ENCODE results near the gene THOC6.
"Not testable (repeated sequence)": the region's sequence is repeated elsewhere in the genome, so short reads cannot be mapped to it uniquely, and the experiment has no call there.

THOC6 gene

GRCh38 chr16:3075946-3076345, 52.1 kb downstream of the THOC6 start:
- DNase-seq = not testable (repeated sequence)

- no peak for DNase-seq
Measured at GRCh38 chr16:3076577-3076976, 52.7 kb downstream of the THOC6 start.

Data from femur (tissue), 1 donor.